Chondrocyte (in vitro differentiated cells): ENCODE results near the gene AKAP7. TPM values are rescaled to one million over a fixed set of nuclear protein-coding genes. Genes with fewer than 3 reads are reported as not detected.
A peak's percentile ranks its signal among the peaks of the same experiment; 100 is the strongest.

Experiments
- DNase-seq: peaks from one replicate; pipeline ENCODE4 v3.0.0; 2021; ENCODE audit warnings: mixed read lengths, low spot score
- H3K27ac Mint-ChIP-seq: one replicate; pipeline ENCODE4 v1.8.0; 2021; ENCODE audit warnings: mild to moderate bottlenecking, moderate library complexity, mixed read lengths; ENCODE audit not compliant: unreplicated experiment
- H3K27me3 Mint-ChIP-seq: 2 replicates; pipeline ENCODE4 v1.8.0; 2021; ENCODE audit warnings: low read depth, mixed read lengths
- H3K36me3 Mint-ChIP-seq: 2 replicates; pipeline ENCODE4 v1.8.0; 2021; ENCODE audit warnings: low read depth, mixed read lengths
- H3K4me1 Mint-ChIP-seq: 2 replicates; pipeline ENCODE4 v1.8.0; 2021; ENCODE audit warnings: low read depth, mild to moderate bottlenecking, mixed read lengths
- H3K4me3 Mint-ChIP-seq: one replicate; pipeline ENCODE4 v1.8.0; 2021; ENCODE audit warnings: mild to moderate bottlenecking, moderate library complexity, mixed read lengths; ENCODE audit not compliant: unreplicated experiment
- H3K9me3 Mint-ChIP-seq: 2 replicates; pipeline ENCODE4 v1.8.0; 2021; ENCODE audit warnings: low read depth, mixed read lengths
- total RNA-seq: library from RNA; stranded (reverse); gene quantifications from 3 replicates; pipeline ENCODE4 v1.2.1, GENCODE V29; 2021
- TF ChIP-seq, protein P1 (sequence below): fragments of 200-600 bp; sonication (generic); IDR thresholded peaks from 2 replicates; pipeline ENCODE4 v1.5.0; 2021; ENCODE audit warnings: antibody characterized with exemption, mild to moderate bottlenecking, moderate library complexity

The AKAP7 gene
- total RNA-seq, 1 donor from 2014 or later: 5.0 TPM

DNA sequence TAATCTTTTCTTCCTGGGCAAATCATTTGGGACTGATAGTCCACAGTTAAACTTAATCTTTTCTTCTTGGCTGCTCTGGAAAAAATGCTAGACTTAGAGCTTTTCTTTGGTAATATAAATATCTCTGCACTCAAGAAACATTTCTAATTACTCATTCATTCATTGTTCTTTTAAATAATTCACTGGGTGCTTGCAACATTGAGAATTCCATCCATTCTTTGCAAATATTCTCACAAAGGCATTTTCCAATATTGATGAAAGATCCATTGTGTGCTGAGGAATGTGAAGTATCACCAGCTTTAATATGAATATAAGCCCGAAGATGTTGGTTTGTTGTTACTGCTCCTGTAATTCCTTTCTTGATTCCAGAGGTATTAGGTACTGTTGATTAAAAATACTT is 38.4 kb downstream of the AKAP7 start:
- Mint-ChIP-seq H3K4me1 (peaks cover 14% of the 10 kb centered on the region), H3K4me3 (no peak overlapping the region), H3K27ac (no peak overlapping the region), H3K36me3 (peaks cover 7% of the 10 kb centered on the region), H3K9me3 (no peaks in the 10 kb centered on the region), H3K27me3 (no peaks in the 10 kb centered on the region)
- no peak for DNase-seq
- TF ChIP-seq, protein P1, sequence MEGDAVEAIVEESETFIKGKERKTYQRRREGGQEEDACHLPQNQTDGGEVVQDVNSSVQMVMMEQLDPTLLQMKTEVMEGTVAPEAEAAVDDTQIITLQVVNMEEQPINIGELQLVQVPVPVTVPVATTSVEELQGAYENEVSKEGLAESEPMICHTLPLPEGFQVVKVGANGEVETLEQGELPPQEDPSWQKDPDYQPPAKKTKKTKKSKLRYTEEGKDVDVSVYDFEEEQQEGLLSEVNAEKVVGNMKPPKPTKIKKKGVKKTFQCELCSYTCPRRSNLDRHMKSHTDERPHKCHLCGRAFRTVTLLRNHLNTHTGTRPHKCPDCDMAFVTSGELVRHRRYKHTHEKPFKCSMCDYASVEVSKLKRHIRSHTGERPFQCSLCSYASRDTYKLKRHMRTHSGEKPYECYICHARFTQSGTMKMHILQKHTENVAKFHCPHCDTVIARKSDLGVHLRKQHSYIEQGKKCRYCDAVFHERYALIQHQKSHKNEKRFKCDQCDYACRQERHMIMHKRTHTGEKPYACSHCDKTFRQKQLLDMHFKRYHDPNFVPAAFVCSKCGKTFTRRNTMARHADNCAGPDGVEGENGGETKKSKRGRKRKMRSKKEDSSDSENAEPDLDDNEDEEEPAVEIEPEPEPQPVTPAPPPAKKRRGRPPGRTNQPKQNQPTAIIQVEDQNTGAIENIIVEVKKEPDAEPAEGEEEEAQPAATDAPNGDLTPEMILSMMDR: no peak

DNA sequence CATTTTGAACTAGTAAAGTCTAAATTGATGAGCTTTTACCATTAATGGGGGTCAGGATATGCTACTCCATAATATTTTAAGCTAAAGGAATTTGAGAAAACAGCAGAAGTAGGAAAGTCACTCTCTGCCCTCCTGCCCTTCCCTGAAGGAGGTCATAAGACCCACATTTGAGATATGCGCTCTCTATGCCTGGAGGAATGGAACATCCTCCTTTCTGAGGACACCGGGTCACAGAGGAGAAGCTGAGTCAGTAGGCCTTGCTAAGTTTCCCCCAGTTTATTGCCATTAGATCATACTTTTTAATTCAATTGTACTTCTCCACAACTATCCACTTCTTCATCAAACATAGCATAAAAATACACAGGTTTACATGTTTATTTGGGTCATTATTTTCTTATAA is 40.3 kb downstream of the AKAP7 start:
- no peak overlapping the region for H3K4me3 Mint-ChIP-seq
- DNase-seq: no peak
- H3K27ac Mint-ChIP-seq: no peak overlapping the region
- TF ChIP-seq, protein P1: no peak
- peaks cover 14% of the 10 kb centered on the region for H3K4me1 Mint-ChIP-seq
- H3K9me3 Mint-ChIP-seq: no peaks in the 10 kb centered on the region
- peaks cover 7% of the 10 kb centered on the region for H3K36me3 Mint-ChIP-seq
- H3K27me3 Mint-ChIP-seq: no peaks in the 10 kb centered on the region

DNA sequence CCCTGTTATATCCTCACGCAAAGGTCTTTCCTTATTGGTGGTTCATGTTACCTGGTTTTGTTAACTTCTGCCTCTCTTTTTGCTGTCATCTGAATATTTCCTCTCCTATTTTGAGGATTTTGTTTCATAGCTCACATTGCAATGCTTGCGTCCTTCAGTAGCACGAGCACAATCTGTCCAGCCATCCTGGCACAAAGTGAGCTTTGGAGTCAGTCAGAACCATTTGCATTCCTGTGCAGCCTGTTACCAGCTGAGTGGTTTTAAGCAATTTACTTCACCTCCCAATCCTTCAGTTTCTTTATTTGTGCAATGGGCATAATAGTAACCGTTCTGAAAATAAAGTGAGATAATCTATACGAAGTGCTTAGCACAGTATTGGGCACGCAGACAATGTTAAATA is 42.7 kb downstream of the AKAP7 start:
- H3K27me3 Mint-ChIP-seq: no peaks in the 10 kb centered on the region
- H3K4me3 Mint-ChIP-seq: no peak overlapping the region
- TF ChIP-seq, protein P1: no peak
- peaks cover 5% of the 10 kb centered on the region for H3K36me3 Mint-ChIP-seq
- no peaks in the 10 kb centered on the region for H3K9me3 Mint-ChIP-seq
- no peak overlapping the region for H3K27ac Mint-ChIP-seq
- peaks cover 4% of the 10 kb centered on the region for H3K4me1 Mint-ChIP-seq
- DNase-seq: no peak

DNA sequence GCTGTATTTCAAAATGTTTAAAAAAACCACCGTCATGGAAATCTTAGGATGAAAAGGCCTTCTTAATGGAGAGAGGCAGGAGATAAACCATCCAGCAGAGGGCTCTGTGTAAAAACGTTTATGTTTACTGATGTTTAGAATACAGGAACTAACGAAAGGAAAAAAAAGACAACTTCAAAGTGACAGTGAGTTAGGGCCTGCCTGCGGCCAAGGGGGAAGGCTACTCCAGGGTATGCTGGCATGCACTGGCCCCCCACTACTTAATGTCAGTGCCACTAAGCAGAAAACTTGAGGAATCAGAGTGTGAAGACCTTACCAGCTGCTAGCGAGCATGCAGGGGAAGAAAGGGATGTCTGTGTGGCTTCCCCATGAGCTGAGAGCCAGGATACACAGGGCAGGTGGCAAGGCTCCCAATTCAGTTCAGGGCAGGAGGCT is 47.7 kb downstream of the AKAP7 start:
- TF ChIP-seq, protein P1: peak; percentile 81
- DNase-seq: no peak
- H3K4me1 Mint-ChIP-seq: peaks cover 3% of the 10 kb centered on the region
- H3K27ac Mint-ChIP-seq: no peak overlapping the region
- H3K9me3 Mint-ChIP-seq: peaks cover 4% of the 10 kb centered on the region
- H3K36me3 Mint-ChIP-seq: peaks cover 16% of the 10 kb centered on the region
- H3K27me3 Mint-ChIP-seq: no peaks in the 10 kb centered on the region
- no peak overlapping the region for H3K4me3 Mint-ChIP-seq

DNA sequence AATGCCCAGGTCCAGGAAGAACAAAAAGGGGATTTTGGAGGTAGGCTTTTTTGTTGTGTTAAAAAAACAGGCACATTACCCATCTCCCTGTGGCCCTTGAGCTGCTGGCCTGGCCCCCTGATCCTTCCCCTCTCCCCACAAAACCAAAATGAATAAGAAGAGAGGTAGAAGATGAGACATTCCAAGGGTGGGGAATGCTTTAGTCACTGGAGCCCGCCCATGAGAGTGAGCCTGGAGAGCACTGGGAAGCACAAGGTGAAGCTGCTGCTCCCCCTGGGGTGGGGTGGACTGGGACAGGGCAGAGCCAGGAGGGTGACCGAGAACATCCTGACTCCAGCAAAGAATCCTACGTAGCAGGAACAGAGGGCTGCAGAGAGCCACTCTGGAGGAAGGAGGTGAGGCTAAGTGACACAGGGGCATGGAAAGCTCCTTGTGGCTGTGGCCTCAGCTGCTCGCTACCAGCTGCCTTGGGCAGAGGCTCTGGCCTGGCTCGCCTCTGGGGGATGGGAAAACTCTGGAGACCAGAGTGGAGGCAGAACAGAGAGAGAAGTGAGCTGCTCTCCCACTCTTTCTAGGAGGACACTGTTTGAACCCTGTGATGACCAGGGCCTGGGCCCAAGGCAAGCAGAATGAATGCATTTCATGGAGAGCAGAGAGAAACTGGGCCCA is 48.3 kb downstream of the AKAP7 start:
- H3K4me3 Mint-ChIP-seq: no peak overlapping the region
- peaks cover 3% of the 10 kb centered on the region for H3K4me1 Mint-ChIP-seq
- H3K9me3 Mint-ChIP-seq: peaks cover 4% of the 10 kb centered on the region
- no peak overlapping the region for H3K27ac Mint-ChIP-seq
- DNase-seq: no peak
- no peaks in the 10 kb centered on the region for H3K27me3 Mint-ChIP-seq
- TF ChIP-seq, protein P1: no peak
- peaks cover 16% of the 10 kb centered on the region for H3K36me3 Mint-ChIP-seq
